Measurements from ENCODE around the gene NAPSA. TPM values are rescaled to one million over a fixed set of nuclear protein-coding genes. Genes with fewer than 3 reads are reported as not detected.

The NAPSA gene
- total and polyA plus RNA-seq, 9 of the 15 experiments (the other 6 are each of a cell fraction or from before 2014, with no cell fraction given) = 0.25 to 1.9 (median 0.69) TPM

- TF ChIP-seq XRCC4 (IDR thresholded peaks at IDR 0.05; ENCODE audit: extremely low read depth, insufficient read depth, insufficient read length) (no peak), RBM25 (IDR thresholded peaks at IDR 0.05; ENCODE audit: low read depth, low read length, severe bottlenecking) (no peak), SOX6 (IDR thresholded peaks at IDR 0.05) (peak; percentile 33; the same call in 1 of the 2 replicates), NCOA1 (IDR thresholded peaks at IDR 0.05; ENCODE audit: low read depth) (peak; percentile 22; the same call in 1 of the 2 replicates), TAF7 (tag; IDR thresholded peaks at IDR 0.05) (no peak), GTF2B (IDR thresholded peaks at IDR 0.05; ENCODE audit: extremely low read depth, insufficient read length) (no peak), PHB (CRISPR knock-in tag; IDR thresholded peaks at IDR 0.05) (no peak), ARID1B (IDR thresholded peaks at IDR 0.05) (no peak; the same call in 1 of the 2 replicates), E2F8 (IDR thresholded peaks at IDR 0.05; ENCODE audit: low read depth, partially characterized antibody) (peak; percentile 24), RHOXF2B (CRISPR knock-in tag; conservative IDR thresholded peaks at IDR 0.05) (no peak), ARID4B (CRISPR knock-in tag; IDR thresholded peaks at IDR 0.05) (no peak), ZNF140 (CRISPR knock-in tag; IDR thresholded peaks at IDR 0.05) (no peak), NELFE (IDR thresholded peaks at IDR 0.05; ENCODE audit: insufficient read depth, insufficient read length) (no peak), ZNF280B (CRISPR knock-in tag; IDR thresholded peaks at IDR 0.05) (no peak), NFE2L1 (tag; IDR thresholded peaks at IDR 0.05; ENCODE audit: borderline replicate concordance, low read depth) (no peak), MECOM (CRISPR knock-in tag; IDR thresholded peaks at IDR 0.05) (no peak), U2AF2 (optimal IDR thresholded peaks at IDR 0.05; ENCODE audit: low read depth, low read length) (no peak), FOXK2 (conservative IDR thresholded peaks at IDR 0.05 in 1 of 2, IDR thresholded peaks at IDR 0.05 in 1 of 2; ENCODE audit: low read depth in 2 of 2) (peak; percentile 83 to 87)
Measured at GRCh38 chr19:50357178-50358100, 8.0 kb downstream of the NAPSA start (continued).

Measured in K562 (cell line).